ENCODE results near the gene SHKBP1.
"Not testable (repeated sequence)": the region's sequence is repeated elsewhere in the genome, so short reads cannot be mapped to it uniquely, and the experiment has no call there.

SHKBP1 gene

GRCh38 chr19:40547836-40548235, 28.8 kb upstream of the SHKBP1 start:
- H3K4me3 ChIP-seq (ENCODE audit: low read length) = no peak overlapping the region
- no peak for TF ChIP-seq ZNF274 (IDR thresholded peaks at IDR 0.05; ENCODE audit: low read depth, low read length)

- no peak for TF ChIP-seq ZNF274 (IDR thresholded peaks at IDR 0.05; ENCODE audit: low read depth, low read length)
- no peak overlapping the region for H3K4me3 ChIP-seq (ENCODE audit: low read length)
Measured at GRCh38 chr19:40549007-40549708, 27.5 kb upstream of the SHKBP1 start.

GRCh38 chr19:40550951-40551350, 25.7 kb upstream of the SHKBP1 start:
- TF ChIP-seq ZNF274 (IDR thresholded peaks at IDR 0.05; ENCODE audit: low read depth, low read length) = no peak
- H3K4me3 ChIP-seq (ENCODE audit: low read length) = no peak overlapping the region

DNA sequence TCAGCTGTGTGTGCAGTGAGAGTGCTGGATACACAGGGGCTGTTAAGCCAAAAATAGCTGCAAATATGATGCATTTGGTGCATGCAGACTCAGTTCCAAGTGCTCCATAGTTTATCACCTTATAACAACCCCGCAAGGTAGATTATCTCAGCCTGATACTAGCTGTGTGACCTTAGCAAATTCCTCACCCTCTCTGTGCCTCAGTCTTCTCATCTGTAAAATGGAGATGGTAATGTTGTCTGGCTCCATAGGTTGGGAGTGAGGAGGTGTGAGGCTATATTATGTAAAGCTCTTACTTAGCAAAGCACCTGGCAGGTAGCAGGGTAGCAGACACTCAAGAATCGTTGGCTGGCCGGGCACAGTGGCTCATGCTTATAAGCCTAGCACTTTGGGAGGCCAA, 23.8 kb upstream of the SHKBP1 start:
- TF ChIP-seq ZNF274 (IDR thresholded peaks at IDR 0.05; ENCODE audit: low read depth, low read length) = no peak
- no peak overlapping the region for H3K4me3 ChIP-seq (ENCODE audit: low read length)

DNA sequence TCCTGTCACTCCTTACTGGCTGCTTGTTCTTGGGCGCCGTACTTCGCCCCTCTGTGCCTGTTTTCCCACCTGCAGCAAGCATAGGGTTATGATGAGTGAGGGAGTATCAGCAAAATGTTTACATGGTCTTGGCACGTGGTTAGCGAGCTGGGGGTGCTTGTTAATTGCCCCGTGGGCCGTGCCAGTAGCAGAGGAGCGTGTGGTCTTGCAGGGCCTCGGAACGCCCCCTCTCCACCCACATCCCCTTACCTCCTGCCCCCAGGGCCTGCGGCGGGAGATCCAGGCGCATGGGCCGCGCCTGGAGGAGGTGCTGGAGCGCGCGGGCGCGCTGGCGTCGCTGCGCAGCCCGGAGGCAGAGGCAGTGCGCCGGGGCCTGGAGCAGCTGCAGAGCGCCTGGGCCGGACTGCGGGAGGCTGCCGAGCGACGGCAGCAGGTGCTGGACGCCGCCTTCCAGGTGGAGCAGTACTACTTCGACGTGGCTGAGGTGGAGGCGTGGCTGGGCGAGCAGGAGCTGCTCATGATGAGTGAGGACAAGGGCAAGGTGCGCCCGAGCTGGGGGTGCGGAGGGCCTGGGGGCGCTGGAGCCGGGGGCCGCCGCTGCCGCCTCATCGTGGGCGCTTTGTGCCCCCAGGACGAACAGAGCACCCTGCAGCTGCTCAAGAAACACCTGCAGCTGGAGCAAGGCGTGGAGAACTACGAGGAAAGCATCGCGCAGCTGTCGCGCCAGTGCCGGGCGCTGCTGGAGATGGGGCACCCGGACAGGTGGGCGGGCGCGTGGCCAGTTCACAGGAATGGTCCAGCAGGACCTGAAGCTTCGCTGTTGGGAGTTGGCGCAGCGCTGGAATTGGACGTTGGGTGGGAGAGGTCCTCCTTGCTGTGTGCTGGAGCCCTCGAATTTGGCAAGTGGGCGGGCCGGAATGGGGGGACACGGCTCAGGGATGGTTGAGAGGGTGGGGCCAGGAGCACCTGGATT, 22.5 kb upstream of the SHKBP1 start:
- no peak overlapping the region for H3K4me3 ChIP-seq (ENCODE audit: low read length)
- TF ChIP-seq ZNF274 (IDR thresholded peaks at IDR 0.05; ENCODE audit: low read depth, low read length) = no peak

- H3K4me3 ChIP-seq (ENCODE audit: low read length) = no peak overlapping the region
- no peak for TF ChIP-seq ZNF274 (IDR thresholded peaks at IDR 0.05; ENCODE audit: low read depth, low read length)
Measured at GRCh38 chr19:40555978-40556689, 20.5 kb upstream of the SHKBP1 start.

GRCh38 chr19:40556953-40557530, 19.6 kb upstream of the SHKBP1 start:
- no peak overlapping the region for H3K4me3 ChIP-seq (ENCODE audit: low read length)
- TF ChIP-seq ZNF274 (IDR thresholded peaks at IDR 0.05; ENCODE audit: low read depth, low read length) = no peak

- TF ChIP-seq ZNF274 (IDR thresholded peaks at IDR 0.05; ENCODE audit: low read depth, low read length) = no peak
- H3K4me3 ChIP-seq (ENCODE audit: low read length) = no peak overlapping the region
Measured at GRCh38 chr19:40559394-40559793, 17.3 kb upstream of the SHKBP1 start.

DNA sequence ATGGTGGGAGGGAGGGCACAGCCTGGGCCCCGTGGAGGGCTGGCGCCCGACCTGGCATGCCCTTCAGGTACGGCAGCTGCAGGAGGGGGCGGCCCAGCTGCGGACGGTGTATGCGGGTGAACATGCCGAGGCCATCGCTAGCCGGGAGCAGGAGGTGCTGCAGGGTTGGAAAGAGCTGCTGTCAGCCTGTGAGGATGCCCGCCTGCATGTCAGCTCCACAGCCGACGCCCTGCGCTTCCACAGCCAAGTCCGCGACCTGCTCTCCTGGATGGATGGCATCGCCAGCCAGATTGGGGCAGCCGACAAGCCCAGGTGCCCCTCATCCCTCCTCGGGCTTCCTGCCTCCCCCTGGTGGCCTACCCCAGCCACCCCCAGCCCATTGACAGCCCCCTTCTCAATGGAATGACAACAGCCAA, 16.6 kb upstream of the SHKBP1 start:
- H3K4me3 ChIP-seq (ENCODE audit: low read length) = no peak overlapping the region
- no peak for TF ChIP-seq ZNF274 (IDR thresholded peaks at IDR 0.05; ENCODE audit: low read depth, low read length)

DNA sequence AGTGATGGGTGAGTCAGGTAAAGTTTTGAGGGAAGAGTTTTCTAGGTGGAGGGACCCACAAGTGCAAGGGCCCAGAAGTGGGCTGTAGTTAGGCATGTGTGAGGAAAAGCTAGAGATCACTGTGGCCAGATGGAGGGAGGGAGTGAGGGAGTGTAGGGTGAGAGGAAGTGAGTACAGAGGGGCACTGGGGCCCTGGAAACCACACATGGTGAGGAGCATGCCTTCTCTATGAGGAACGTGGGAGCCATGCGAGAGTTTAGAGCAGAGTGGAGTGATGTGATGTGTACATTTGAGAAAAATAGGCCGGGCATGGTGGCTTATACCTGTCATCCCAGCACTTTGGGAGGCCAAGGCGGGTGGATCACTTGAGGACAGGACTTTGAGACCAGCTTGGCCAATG, 14.7 kb upstream of the SHKBP1 start:
- no peak overlapping the region for H3K4me3 ChIP-seq (ENCODE audit: low read length)

DNA sequence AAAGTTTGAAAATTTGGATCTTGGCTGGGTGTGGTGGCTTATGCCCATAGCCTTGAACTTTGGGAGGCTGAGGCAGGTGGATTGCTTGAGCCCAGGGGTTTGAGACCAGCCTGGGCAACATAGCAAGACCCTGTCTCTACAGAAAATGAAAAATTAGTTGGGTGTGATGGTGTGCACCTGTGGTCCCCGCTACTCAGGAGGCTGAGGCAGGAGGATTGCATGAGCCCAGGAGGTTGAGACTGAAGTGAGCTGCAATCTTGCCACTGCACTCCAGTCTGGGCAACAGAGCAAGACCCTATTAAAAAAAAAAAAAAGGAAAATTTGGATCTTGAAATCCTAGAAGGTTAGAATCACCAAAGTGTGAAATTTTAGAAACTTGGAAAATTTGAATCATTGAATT, 12.1 kb upstream of the SHKBP1 start:
- not testable (repeated sequence) for H3K4me3 ChIP-seq (ENCODE audit: low read length)

More for the DNA sequence above, 14.7 kb upstream of the SHKBP1 start:
- no peak for TF ChIP-seq ZNF274 (IDR thresholded peaks at IDR 0.05; ENCODE audit: low read depth, low read length)

GRCh38 chr19:40565355-40565754, 11.3 kb upstream of the SHKBP1 start:
- no peak overlapping the region for H3K4me3 ChIP-seq (ENCODE audit: low read length)
- no peak for TF ChIP-seq ZNF274 (IDR thresholded peaks at IDR 0.05; ENCODE audit: low read depth, low read length)

DNA sequence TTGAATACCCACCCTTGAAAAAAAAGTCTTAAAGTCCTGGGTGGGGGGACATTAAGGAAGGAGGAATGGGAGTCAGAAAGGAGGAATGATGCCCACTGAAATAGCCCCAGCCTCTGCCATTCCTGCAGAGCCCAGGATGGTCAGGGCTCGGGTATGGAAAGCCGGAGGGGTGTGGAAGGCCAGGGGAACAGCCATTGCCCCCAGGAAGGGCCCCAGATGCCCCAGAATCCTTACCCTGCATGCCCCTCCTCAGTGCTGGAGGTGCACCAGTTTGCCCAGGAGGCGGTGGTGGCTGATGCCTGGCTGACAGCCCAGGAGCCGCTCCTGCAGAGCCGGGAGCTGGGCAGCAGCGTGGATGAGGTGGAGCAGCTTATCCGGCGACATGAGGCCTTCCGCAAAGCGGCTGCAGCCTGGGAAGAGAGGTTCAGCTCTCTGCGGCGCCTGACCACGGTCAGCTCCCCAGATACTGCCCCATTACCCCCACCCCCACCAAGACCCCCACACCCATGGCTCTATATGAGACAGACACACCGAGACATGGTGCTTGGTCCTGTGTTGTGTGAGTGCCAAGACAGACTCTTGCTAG, 10.7 kb upstream of the SHKBP1 start:
- no peak for TF ChIP-seq ZNF274 (IDR thresholded peaks at IDR 0.05; ENCODE audit: low read depth, low read length)
- H3K4me3 ChIP-seq (ENCODE audit: low read length) = no peak overlapping the region
